GM23338 (cell line): ENCODE results near the gene STXBP2.

Source experiments
- CREB1 ChIP-seq: fragments of 250-450 bp; sonication (Bioruptor Pico); IDR thresholded peaks from 2 replicates; pipeline ENCODE4 v1.5.0; 2020; ENCODE audit warnings: low read depth, mild to moderate bottlenecking, moderate library complexity
- EZH2 ChIP-seq: fragments of 200-600 bp; sonication (generic); IDR thresholded peaks from one replicate; pipeline ENCODE4 v1.8.0; 2017; ENCODE audit warnings: antibody characterized with exemption, mild to moderate bottlenecking, low read depth; ENCODE audit not compliant: unreplicated experiment
- EZH2phosphoT487 ChIP-seq: fragments of 200-600 bp; sonication (generic); IDR thresholded peaks from one replicate; pipeline ENCODE4 v1.8.1; 2018; ENCODE audit warnings: antibody characterized with exemption; ENCODE audit not compliant: unreplicated experiment
- JUNB ChIP-seq: IDR thresholded peaks from one replicate; pipeline ENCODE4 v1.6.1; 2016; ENCODE audit warnings: antibody characterized with exemption; ENCODE audit not compliant: unreplicated experiment
- NANOG ChIP-seq: IDR thresholded peaks from 2 replicates; pipeline ENCODE4 v1.6.1; 2016; ENCODE audit warnings: antibody characterized with exemption, borderline replicate concordance
- POLR2AphosphoS5 ChIP-seq: IDR thresholded peaks from 2 replicates; pipeline ENCODE4 v1.6.1; 2016; ENCODE audit warnings: antibody characterized with exemption, low read depth
- STAT1 ChIP-seq: IDR thresholded peaks from one replicate; pipeline ENCODE4 v1.6.1; 2016; ENCODE audit warnings: antibody characterized with exemption; ENCODE audit not compliant: unreplicated experiment
- ZNF114 ChIP-seq: fragments of 250-450 bp; sonication (Bioruptor Pico); IDR thresholded peaks from 2 replicates; pipeline ENCODE4 v1.5.0; 2020; ENCODE audit warnings: mild to moderate bottlenecking, moderate library complexity
- ZNF331 ChIP-seq: fragments of 250-450 bp; sonication (Bioruptor Pico); IDR thresholded peaks from 2 replicates; pipeline ENCODE4 v1.5.0; 2020; ENCODE audit warnings: low read depth, mild to moderate bottlenecking, moderate library complexity
- TF ChIP-seq, protein P1 (sequence below), 2 experiments: fragments of 200-600 bp in 1 of 2; sonication (generic) in 1 of 2; conservative IDR thresholded peaks; 2 replicates each; pipeline versions ENCODE4 v1.5.1 to v1.6.1; 2016 to 2017; ENCODE audit warnings: antibody characterized with exemption in 2 of 2, low read depth in 2 of 2, mild to moderate bottlenecking in 2 of 2, moderate library complexity in 1 of 2
- TF ChIP-seq, protein P2 (sequence below): IDR thresholded peaks from 2 replicates; pipeline ENCODE4 v1.6.1; 2016; ENCODE audit warnings: antibody characterized with exemption
- TF ChIP-seq, protein P3 (sequence below): IDR thresholded peaks from one replicate; pipeline ENCODE4 v1.6.1; 2018; ENCODE audit warnings: antibody characterized with exemption; ENCODE audit not compliant: unreplicated experiment
- TF ChIP-seq, protein P4 (sequence below): fragments of 250-450 bp; sonication (Bioruptor Pico); IDR thresholded peaks from 2 replicates; pipeline ENCODE4 v1.5.0; 2020; ENCODE audit warnings: mild to moderate bottlenecking, moderate library complexity

DNA sequence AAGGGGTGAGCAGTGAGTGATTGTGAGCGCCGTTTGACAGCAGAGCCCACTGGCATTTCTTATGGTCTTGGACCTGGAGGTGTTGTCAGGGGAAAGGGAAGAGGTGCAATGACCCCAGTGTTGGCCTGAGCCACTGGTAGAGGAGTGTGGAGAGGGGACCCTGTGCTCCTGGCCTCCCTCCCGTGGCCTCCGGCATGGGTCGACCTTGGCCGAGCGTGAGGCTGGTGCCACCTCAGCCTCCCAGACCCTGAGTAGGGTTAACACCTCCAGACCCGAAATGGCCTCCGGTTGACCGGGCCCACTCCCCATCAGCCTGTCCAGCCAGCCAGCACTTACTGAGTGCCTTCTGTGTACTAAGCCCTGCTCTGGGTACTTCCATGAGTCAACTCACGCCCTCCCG, 50.3 kb downstream of the STXBP2 start:
- TF ChIP-seq CREB1 (CRISPR knock-in tag): no peak
- TF ChIP-seq, protein P1, sequence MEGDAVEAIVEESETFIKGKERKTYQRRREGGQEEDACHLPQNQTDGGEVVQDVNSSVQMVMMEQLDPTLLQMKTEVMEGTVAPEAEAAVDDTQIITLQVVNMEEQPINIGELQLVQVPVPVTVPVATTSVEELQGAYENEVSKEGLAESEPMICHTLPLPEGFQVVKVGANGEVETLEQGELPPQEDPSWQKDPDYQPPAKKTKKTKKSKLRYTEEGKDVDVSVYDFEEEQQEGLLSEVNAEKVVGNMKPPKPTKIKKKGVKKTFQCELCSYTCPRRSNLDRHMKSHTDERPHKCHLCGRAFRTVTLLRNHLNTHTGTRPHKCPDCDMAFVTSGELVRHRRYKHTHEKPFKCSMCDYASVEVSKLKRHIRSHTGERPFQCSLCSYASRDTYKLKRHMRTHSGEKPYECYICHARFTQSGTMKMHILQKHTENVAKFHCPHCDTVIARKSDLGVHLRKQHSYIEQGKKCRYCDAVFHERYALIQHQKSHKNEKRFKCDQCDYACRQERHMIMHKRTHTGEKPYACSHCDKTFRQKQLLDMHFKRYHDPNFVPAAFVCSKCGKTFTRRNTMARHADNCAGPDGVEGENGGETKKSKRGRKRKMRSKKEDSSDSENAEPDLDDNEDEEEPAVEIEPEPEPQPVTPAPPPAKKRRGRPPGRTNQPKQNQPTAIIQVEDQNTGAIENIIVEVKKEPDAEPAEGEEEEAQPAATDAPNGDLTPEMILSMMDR (conservative IDR thresholded peaks at IDR 0.05; ENCODE audit: low read depth in 2 of 2): no peak
- TF ChIP-seq, protein P2, sequence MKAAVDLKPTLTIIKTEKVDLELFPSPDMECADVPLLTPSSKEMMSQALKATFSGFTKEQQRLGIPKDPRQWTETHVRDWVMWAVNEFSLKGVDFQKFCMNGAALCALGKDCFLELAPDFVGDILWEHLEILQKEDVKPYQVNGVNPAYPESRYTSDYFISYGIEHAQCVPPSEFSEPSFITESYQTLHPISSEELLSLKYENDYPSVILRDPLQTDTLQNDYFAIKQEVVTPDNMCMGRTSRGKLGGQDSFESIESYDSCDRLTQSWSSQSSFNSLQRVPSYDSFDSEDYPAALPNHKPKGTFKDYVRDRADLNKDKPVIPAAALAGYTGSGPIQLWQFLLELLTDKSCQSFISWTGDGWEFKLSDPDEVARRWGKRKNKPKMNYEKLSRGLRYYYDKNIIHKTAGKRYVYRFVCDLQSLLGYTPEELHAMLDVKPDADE: no peak
- TF ChIP-seq JUNB: no peak
- no peak for TF ChIP-seq EZH2
- TF ChIP-seq, protein P3, sequence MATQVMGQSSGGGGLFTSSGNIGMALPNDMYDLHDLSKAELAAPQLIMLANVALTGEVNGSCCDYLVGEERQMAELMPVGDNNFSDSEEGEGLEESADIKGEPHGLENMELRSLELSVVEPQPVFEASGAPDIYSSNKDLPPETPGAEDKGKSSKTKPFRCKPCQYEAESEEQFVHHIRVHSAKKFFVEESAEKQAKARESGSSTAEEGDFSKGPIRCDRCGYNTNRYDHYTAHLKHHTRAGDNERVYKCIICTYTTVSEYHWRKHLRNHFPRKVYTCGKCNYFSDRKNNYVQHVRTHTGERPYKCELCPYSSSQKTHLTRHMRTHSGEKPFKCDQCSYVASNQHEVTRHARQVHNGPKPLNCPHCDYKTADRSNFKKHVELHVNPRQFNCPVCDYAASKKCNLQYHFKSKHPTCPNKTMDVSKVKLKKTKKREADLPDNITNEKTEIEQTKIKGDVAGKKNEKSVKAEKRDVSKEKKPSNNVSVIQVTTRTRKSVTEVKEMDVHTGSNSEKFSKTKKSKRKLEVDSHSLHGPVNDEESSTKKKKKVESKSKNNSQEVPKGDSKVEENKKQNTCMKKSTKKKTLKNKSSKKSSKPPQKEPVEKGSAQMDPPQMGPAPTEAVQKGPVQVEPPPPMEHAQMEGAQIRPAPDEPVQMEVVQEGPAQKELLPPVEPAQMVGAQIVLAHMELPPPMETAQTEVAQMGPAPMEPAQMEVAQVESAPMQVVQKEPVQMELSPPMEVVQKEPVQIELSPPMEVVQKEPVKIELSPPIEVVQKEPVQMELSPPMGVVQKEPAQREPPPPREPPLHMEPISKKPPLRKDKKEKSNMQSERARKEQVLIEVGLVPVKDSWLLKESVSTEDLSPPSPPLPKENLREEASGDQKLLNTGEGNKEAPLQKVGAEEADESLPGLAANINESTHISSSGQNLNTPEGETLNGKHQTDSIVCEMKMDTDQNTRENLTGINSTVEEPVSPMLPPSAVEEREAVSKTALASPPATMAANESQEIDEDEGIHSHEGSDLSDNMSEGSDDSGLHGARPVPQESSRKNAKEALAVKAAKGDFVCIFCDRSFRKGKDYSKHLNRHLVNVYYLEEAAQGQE: no peak
- no peak for TF ChIP-seq EZH2phosphoT487
- no peak for TF ChIP-seq POLR2AphosphoS5
- no peak for TF ChIP-seq NANOG
- no peak for TF ChIP-seq ZNF331 (CRISPR knock-in tag)
- no peak for TF ChIP-seq ZNF114
- TF ChIP-seq STAT1: no peak
- TF ChIP-seq, protein P4, sequence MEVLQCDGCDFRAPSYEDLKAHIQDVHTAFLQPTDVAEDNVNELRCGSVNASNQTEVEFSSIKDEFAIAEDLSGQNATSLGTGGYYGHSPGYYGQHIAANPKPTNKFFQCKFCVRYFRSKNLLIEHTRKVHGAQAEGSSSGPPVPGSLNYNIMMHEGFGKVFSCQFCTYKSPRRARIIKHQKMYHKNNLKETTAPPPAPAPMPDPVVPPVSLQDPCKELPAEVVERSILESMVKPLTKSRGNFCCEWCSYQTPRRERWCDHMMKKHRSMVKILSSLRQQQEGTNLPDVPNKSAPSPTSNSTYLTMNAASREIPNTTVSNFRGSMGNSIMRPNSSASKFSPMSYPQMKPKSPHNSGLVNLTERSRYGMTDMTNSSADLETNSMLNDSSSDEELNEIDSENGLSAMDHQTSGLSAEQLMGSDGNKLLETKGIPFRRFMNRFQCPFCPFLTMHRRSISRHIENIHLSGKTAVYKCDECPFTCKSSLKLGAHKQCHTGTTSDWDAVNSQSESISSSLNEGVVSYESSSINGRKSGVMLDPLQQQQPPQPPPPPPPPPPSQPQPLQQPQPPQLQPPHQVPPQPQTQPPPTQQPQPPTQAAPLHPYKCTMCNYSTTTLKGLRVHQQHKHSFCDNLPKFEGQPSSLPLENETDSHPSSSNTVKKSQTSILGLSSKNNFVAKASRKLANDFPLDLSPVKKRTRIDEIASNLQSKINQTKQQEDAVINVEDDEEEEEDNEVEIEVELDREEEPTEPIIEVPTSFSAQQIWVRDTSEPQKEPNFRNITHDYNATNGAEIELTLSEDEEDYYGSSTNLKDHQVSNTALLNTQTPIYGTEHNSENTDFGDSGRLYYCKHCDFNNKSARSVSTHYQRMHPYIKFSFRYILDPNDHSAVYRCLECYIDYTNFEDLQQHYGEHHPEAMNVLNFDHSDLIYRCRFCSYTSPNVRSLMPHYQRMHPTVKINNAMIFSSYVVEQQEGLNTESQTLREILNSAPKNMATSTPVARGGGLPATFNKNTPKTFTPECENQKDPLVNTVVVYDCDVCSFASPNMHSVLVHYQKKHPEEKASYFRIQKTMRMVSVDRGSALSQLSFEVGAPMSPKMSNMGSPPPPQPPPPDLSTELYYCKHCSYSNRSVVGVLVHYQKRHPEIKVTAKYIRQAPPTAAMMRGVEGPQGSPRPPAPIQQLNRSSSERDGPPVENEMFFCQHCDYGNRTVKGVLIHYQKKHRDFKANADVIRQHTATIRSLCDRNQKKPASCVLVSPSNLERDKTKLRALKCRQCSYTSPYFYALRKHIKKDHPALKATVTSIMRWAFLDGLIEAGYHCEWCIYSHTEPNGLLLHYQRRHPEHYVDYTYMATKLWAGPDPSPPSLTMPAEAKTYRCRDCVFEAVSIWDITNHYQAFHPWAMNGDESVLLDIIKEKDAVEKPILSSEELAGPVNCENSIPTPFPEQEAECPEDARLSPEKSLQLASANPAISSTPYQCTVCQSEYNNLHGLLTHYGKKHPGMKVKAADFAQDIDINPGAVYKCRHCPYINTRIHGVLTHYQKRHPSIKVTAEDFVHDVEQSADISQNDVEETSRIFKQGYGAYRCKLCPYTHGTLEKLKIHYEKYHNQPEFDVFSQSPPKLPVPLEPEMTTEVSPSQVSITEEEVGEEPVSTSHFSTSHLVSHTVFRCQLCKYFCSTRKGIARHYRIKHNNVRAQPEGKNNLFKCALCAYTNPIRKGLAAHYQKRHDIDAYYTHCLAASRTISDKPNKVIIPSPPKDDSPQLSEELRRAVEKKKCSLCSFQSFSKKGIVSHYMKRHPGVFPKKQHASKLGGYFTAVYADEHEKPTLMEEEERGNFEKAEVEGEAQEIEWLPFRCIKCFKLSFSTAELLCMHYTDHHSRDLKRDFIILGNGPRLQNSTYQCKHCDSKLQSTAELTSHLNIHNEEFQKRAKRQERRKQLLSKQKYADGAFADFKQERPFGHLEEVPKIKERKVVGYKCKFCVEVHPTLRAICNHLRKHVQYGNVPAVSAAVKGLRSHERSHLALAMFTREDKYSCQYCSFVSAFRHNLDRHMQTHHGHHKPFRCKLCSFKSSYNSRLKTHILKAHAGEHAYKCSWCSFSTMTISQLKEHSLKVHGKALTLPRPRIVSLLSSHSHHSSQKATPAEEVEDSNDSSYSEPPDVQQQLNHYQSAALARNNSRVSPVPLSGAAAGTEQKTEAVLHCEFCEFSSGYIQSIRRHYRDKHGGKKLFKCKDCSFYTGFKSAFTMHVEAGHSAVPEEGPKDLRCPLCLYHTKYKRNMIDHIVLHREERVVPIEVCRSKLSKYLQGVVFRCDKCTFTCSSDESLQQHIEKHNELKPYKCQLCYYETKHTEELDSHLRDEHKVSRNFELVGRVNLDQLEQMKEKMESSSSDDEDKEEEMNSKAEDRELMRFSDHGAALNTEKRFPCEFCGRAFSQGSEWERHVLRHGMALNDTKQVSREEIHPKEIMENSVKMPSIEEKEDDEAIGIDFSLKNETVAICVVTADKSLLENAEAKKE: no peak
